A673 (cell line): ENCODE data around the gene SPATC1L. TPM values are rescaled to one million over a fixed set of nuclear protein-coding genes. Genes with fewer than 3 reads are reported as not detected.

ENCODE experiments used
- BruUV-seq: library from RNA; stranded (reverse); fragments of 400-500 nt; replicated peaks from 2 replicates; lab custom pipeline; 2021; lab: Mats Ljungman, UMichigan
- CTCF ChIA-PET: fragments of 300-600 bp; sonication (Branson Sonifier 250); formaldehyde crosslinking; loops from one replicate; lab custom pipeline; 2022; ENCODE audit warnings: antibody characterized with exemption; lab: Charles Lee
- POLR2A ChIA-PET: fragments of 300-600 bp; sonication (Branson Sonifier 250); formaldehyde crosslinking; loops from one replicate; lab custom pipeline; 2022; ENCODE audit warnings: antibody characterized with exemption; ENCODE audit not compliant: low non-redundant PET; lab: Charles Lee
- DNase-seq: peaks from one replicate; pipeline ENCODE4 v3.0.0-alpha.2; 2015; ENCODE audit warnings: low spot score
- H3K27ac ChIP-seq: fragments of 200-600 bp; sonication (generic); 2 replicates; pipeline ENCODE4 v1.5.1; 2016; ENCODE audit warnings: mixed run types, low read depth, mild to moderate bottlenecking, mixed read lengths, antibody characterized with exemption, low read length; ENCODE audit not compliant: poor library complexity, severe bottlenecking
- H3K27me3 ChIP-seq: fragments of 200-600 bp; sonication (generic); replicated peaks from 2 replicates; pipeline ENCODE4 v1.6.1; 2017; ENCODE audit warnings: mixed run types, low read depth, mild to moderate bottlenecking, mixed read lengths, antibody characterized with exemption, low read length; ENCODE audit not compliant: insufficient read depth, poor library complexity
- H3K36me3 ChIP-seq: fragments of 200-600 bp; sonication (generic); 2 replicates; pipeline ENCODE4 v1.6.1; 2016; ENCODE audit warnings: mixed run types, mild to moderate bottlenecking, mixed read lengths, antibody characterized with exemption, low read length; ENCODE audit not compliant: insufficient read depth, poor library complexity, severe bottlenecking
- H3K4me1 ChIP-seq: fragments of 200-600 bp; sonication (generic); 2 replicates; pipeline ENCODE4 v1.6.1; 2017; ENCODE audit warnings: mixed run types, mild to moderate bottlenecking, mixed read lengths, antibody characterized with exemption, low read length; ENCODE audit not compliant: insufficient read depth, poor library complexity, severe bottlenecking
- H3K4me3 ChIP-seq: fragments of 200-600 bp; sonication (generic); 2 replicates; pipeline ENCODE4 v1.5.1; 2016; ENCODE audit warnings: low read depth, mixed run types, mild to moderate bottlenecking, mixed read lengths, low read length; ENCODE audit not compliant: poor library complexity, severe bottlenecking
- H3K9me3 ChIP-seq: fragments of 200-600 bp; sonication (generic); 2 replicates; pipeline ENCODE4 v1.6.1; 2016; ENCODE audit warnings: mixed run types, low read depth, mild to moderate bottlenecking, mixed read lengths, antibody characterized with exemption, low read length; ENCODE audit not compliant: poor library complexity, severe bottlenecking
- CTCF ChIP-seq: fragments of 300-800, 200-600 bp; sonication (generic); conservative IDR thresholded peaks from 2 replicates; pipeline ENCODE4 v1.5.1; 2017; ENCODE audit warnings: low read depth, mild to moderate bottlenecking, antibody characterized with exemption, low read length, moderate library complexity, mixed read lengths
- EZH2 ChIP-seq: fragments of 200-600 bp; sonication (generic); IDR thresholded peaks from 2 replicates; pipeline ENCODE4 v1.6.1; 2017; ENCODE audit warnings: borderline replicate concordance, low read depth, mild to moderate bottlenecking, mixed read lengths, antibody characterized with exemption, low read length; ENCODE audit not compliant: poor library complexity, severe bottlenecking
- intact Hi-C: fragments of 100-400 bp; cut with micrococcal nuclease; formaldehyde crosslinking; loops from one replicate; pipeline ENCODE4 v1.10.0; 2022; ENCODE audit not compliant: unreplicated experiment
- total RNA-seq: library from RNA; stranded (reverse); gene quantifications from 2 replicates; pipeline ENCODE4 v1.2.3, GENCODE V29; 2021

SPATC1L gene
- total RNA-seq, 1 experiment from 2014 or later, result 30.9 TPM

GRCh38 chr21:46139686-46140085 lies 44.6 kb downstream of the SPATC1L start:
- intact Hi-C loops, result loop anchor here (5.0 kb wide), 1 partner anchor 167 kb away; no protein-coding TSS in a partner anchor
- Histone ChIP-seq H3K4me1 (peaks cover 7% of the 10 kb centered on the region), H3K27ac (no peak overlapping the region), H3K9me3 (no peaks in the 10 kb centered on the region), H3K36me3 (no peaks in the 10 kb centered on the region), H3K4me3 (no peak overlapping the region), H3K27me3 (no peaks in the 10 kb centered on the region)
- no peak for DNase-seq
- TF ChIP-seq CTCF (no peak), EZH2 (no peak)
- POLR2A ChIA-PET, result no interaction called here
- no TSS peak for BruUV-seq
- CTCF ChIA-PET, result no interaction called here

- peaks cover 7% of the 10 kb centered on the region for H3K4me1 ChIP-seq
- no peaks in the 10 kb centered on the region for H3K36me3 ChIP-seq
- no TSS peak for BruUV-seq
- TF ChIP-seq EZH2 (no peak), CTCF (no peak)
- no peaks in the 10 kb centered on the region for H3K27me3 ChIP-seq
- ChIA-PET POLR2A (no interaction called here), CTCF (no interaction called here)
- no peak overlapping the region for H3K4me3 ChIP-seq
- intact Hi-C loops, result no loop called here
- H3K27ac ChIP-seq, result no peak overlapping the region
- H3K9me3 ChIP-seq, result no peaks in the 10 kb centered on the region
- no peak for DNase-seq
These were observed 45.8 kb downstream of the SPATC1L start for GRCh38 chr21:46138383-46138970.

GRCh38 chr21:46137908-46138307 lies 46.4 kb downstream of the SPATC1L start:
- ChIA-PET POLR2A (no interaction called here), CTCF (no interaction called here)
- Histone ChIP-seq H3K4me3 (no peak overlapping the region), H3K4me1 (peaks cover 7% of the 10 kb centered on the region), H3K36me3 (no peaks in the 10 kb centered on the region), H3K27me3 (no peaks in the 10 kb centered on the region), H3K27ac (no peak overlapping the region), H3K9me3 (no peaks in the 10 kb centered on the region)
- DNase-seq, result no peak
- intact Hi-C loops, result no loop called here
- no TSS peak for BruUV-seq
- TF ChIP-seq EZH2, result no peak
- TF ChIP-seq CTCF, result no peak
